Astrocyte of the hippocampus (primary cell): Measurements from ENCODE around the gene NOP10.
"Not testable (repeated sequence)": the region's sequence is repeated elsewhere in the genome, so short reads cannot be mapped to it uniquely, and the experiment has no call there.

Experiments used
- DNase-seq: peaks from one replicate; pipeline ENCODE4 v3.0.0; 2011; ENCODE audit warnings: low read depth, low spot score

The NOP10 gene

DNA sequence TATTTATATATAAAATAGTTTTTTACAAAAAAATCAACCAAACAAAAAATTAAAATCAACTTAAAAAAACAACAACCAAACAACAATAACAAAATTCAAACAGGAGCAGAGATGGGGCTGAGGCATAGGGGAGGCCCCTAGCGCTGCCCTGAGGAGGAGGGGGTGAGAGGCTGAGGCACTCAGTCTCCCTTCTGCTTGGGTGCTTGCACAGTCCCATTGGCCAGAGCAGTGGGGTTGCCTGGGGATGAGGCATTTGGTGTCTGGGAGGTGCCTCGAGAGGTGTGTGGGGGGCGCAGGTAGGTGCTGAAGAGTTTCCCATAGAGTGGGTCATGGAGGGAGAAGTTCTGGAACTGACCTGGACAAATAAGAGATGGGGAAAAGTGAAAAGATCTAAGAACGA is 16.0 kb upstream of the NOP10 start:
- no peak for DNase-seq

DNA sequence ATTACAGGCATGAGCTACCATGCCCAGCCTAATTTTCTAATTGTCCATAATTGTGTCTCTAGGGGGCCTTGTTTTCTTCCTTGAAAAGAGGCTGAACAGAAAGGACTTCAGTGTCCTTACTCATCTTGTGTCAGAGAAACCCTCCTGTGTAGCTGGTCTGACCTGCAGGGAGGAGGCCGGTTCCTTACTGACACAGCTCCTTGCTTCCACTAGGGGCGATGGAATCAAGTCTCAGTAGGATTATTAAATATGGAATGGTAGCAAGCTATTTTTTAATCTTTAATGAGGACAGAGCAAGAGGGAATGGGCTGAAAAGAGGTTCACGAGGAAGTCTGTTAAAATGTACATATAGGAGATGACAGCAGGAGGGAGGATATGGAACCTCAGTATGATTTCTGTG is 15.4 kb upstream of the NOP10 start:
- DNase-seq, result no peak

DNA sequence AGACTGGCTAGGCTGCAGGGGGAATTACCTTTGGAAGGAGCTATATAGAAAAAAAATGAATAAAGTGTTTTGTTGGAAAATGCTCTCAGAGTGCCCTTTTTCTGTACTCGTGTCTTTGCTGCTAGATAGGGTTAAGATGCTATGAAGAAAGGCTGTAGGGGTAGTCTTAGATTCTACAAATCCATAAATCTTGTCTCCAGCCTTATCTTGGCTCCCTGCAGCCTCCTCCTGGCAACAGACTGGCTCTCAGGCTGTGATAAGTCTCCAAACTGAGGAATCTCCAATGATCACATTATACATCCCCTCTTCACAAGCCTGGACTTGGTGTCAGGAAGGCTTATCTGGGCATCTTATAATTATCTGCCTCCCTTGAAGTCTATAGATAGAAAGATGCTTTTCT is 14.7 kb upstream of the NOP10 start:
- DNase-seq, result no peak

DNA sequence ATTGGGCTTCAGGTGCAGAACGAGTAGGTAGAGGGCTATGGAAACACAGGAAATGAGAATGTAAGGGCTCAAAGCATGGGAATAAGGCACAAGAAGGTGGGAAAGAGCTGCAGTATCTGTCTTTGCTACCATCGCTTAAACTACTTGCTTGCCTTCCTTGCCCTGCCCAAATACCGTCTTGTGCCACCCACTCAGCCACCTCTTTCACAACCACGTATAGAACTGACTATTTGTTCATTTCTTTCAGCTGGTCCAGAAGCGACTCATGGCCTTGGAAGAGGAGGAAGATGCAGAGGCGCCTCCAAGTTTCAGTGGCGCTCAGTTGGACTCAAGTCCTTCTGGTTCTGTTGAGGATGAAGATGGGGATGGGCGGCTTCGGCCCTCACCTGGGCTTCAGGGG is 12.3 kb upstream of the NOP10 start:
- DNase-seq, result no peak

DNA sequence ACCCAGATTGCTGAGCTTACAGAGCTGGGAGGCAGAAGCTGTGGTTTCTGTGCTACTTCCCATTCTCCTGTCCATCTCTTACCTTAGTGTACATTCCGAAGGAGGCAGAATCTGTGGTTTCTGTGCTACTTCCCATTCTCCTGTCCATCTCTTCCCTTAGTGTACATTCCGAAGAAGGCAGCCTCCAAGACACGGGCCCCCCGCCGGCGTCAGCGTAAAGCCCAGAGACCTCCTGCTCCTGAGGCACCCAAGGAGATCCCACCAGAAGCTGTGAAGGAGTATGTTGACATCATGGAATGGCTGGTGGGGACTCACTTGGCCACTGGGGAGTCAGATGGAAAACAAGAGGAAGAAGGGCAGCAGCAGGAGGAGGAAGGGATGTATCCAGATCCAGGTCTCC is 11.3 kb upstream of the NOP10 start:
- DNase-seq, result no peak

DNA sequence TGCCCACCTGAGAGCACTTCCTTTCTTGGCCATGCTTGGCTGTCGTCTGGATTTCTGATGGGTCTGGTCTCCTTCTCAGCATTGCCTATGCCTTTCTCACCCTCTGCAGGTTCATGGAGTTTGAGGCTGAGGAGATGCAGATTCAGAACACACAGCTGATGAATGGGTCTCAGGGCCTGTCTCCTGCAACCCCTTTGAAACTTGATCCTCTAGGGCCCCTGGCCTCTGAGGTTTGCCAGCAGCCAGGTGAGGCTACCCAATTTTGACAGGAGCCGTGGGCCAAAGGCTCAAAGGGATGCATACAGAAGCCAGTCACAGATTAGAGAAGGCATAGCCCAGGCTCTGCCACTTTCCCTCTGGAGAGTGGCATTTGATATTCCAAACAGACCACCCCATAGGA is 10.7 kb upstream of the NOP10 start:
- no peak for DNase-seq

DNA sequence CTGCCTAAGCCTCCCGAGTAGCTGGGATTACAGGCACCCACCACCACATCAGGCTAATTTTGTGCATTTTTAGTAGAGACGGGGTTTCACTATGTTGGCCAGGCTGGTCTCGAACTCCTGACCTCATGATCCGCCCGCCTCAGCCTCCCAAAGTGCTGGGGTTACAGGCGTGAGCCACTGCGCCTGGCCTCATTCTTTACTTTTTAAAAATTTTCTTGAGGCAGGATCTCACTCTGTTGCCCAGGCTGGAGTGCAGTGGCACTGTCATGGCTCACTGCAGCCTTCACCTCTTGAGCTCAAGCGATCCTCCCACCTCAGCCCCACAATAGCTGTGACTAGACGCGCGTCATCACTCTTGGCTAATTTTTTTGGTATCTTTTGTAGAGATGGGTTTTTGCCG is 10.1 kb upstream of the NOP10 start:
- not testable (repeated sequence) for DNase-seq

DNA sequence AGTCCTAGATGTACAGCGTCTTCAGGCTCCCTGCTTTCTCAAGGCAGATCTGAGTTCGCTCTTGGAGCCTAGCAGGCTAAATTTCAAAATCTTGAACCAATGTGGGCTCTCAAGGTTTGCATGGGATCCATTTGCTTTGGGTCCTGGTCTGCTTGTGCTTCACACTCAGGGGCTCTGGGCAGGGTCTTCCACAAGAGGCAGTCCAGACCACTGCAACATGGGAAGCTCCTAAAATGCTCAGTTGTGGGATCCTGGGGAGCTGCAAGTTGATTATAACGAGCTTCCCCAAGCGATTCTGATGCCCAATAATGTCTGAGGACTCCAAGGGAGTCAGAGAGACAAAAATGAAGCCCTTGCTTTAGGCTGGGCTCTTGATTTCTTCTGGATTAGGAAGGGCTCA is 6.8 kb upstream of the NOP10 start:
- DNase-seq, result no peak

DNA sequence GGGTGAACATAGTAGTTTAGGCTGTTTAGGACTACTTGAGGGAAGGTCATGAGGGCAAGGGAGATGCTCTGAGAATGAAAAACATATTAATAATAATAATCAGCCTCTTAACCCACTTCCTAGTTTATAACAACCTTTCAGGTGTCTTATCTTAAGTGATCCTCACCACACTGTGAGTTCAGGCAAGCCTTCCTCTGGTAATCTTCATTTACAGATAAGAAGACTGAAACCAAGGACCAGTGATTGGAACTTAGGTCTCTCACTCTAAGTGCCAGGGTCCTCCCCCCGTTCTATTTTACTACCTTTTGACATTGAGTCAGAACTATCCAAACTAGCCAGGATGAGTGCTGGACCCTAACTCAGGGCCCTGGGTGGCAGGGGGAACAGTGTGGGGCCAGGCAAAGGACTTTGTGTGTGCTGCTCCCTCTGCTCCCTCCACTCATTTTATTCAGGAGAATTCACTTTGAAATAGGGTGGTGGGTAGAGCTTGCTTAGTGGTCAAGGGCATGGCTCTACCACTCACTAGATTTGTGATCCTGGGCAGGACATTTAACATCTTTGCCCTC is 5.9 kb upstream of the NOP10 start:
- DNase-seq, result no peak

DNA sequence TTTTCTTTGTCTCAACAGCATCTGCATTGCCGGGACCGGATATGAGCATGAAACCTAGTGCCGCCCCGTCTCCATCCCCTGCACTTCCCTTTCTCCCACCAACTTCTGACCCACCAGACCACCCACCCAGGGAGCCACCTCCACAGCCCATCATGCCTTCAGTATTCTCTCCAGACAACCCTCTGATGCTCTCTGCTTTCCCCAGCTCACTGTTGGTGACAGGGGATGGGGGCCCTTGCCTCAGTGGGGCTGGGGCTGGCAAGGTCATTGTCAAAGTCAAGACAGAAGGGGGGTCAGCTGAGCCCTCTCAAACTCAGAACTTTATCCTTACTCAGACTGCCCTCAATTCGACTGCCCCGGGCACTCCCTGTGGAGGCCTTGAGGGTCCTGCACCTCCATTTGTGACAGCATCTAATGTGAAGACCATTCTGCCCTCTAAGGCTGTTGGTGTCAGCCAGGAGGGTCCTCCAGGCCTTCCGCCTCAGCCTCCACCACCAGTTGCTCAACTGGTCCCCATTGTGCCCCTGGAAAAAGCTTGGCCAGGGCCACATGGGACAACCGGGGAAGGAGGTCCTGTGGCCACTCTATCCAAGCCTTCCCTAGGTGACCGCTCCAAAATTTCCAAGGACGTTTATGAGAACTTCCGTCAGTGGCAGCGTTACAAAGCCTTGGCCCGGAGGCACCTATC is 5.2 kb upstream of the NOP10 start:
- no peak for DNase-seq

DNA sequence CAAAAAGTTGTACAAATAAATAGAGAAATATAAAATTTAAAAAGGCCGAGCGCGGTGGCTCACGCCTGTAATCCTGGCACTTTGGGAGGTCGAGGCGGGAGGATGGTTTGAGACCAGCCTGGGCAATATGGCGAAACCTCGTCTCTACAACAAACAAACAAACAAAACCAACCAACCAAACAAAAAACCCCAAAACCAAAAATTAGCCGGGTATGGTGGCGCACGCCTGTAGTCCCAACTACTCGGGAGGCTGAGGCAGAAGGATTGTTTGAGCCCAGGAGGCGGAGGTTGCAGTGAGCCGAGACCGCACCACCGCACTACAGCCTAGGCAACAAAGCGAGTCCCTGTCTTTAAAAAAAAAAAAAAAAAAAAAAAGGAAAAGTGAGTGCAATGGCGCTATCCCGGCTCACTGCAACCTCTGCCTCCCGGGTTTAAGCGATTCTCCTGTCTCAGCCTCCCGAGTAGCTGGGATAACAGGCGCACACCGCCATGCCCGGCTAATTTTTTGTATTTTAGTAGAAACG is 661 bp downstream of the NOP10 start:
- not testable (repeated sequence) for DNase-seq

DNA sequence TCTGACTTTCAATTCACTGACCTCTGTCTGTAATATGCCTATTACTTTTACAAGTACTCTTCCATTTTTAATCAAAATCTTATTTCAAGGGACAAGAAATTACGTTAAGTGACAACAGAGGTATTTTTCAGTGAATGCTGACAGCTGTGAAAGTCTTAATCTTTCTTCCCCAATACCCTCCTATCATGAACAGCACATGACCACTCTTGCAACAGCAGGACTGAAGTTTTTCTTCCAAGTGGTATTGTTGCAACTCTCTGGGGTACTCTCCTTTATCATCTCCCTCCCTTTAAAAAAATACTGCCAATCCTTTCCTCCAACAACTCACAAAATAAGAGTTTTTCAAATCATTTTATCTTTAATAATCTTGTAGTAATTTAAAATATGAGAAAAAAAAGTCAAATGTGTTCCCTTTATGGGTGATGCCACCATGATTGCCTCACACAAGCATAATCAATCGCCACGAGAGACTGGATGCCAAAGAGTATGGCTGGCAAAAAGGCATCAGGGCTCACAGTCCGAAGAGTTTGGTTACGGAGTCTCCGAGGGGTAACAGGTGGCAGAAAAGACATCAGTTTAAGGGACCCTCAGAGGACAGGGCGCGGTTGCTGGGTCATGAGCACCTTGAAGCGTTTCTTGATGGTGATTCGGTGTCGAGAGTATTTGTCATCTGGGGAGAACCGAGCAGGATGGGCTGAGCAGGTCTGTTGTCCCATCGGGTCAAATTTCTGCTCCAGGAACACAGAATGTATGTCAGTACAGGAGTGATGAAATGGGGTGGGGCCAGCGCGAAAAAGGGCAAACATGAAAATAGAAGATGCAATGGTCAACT is 1.3 kb downstream of the NOP10 start:
- no peak for DNase-seq

DNA sequence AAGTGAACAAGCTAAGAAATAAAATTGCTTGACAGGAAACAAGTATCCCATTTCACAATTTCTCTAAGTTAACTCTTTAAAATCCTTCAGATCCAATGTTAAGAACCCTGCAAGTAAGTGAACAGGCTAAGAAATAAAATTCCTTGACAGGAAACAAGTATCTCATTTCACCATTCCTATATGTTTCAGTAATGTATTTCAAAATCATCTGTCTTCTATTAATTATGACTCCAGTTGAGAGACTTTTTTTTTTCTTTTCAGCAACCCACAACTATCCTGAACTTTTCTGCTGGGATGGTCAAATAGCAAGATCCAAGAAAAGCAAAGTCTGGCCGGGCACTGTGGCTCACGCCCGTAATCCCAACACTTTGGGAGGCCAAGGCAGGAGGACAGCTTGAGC is 3.0 kb downstream of the NOP10 start:
- no peak for DNase-seq

DNA sequence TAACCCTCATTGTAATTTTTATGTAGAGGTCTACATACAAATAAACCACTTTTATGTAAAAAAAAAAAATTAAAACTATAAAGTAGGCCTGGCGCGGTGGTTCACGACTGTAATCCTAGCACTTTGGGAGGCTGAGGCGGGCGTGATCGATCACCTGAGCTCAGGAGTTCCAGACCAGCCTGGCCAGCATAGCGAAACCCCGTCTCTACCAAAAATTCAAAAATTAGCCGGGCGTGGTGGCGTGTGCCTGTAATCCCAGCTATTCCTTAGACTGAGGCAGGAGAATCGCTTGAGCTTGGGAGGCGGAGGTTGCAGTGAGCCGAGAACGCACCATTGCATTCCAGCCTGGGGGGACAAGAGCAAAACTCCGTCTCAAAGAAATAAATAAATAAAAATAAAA is 4.6 kb downstream of the NOP10 start:
- no peak for DNase-seq

DNA sequence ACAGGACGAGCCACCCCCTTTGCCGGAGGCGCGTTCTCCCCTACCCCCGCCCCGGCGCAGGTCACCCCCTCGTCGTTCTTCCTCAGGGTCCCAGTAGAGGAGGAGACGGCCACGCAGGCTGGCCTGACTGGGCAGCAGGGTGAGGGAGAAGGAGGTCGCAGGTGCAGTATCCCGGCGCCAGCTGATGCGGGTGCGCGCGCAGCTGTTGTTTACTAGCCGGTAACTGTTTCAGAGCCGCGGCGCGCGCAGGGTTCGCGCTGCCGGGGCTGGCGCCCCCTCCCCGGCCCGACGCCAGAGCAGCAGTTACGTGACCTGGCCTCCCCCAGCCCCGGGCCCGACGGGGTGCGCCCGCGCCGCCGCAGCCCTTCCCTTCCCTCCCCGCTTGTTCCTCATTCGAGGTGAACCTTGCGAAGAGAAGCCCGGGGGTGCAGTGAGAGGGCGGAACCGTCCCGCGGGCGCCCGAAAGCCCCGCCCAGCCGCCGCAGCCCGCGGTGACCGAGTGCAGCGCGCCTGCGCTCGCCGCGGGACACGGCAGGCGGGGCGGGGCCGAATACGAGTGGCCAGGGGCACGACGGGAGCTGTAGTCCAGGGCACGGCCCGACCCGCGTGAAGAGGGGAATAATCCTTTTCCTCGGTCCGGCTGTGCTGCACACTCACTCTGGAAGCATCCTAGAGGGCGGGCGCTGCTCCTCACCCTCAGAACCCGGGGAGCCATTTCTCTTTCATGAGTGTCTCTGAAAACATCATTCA is 5.2 kb downstream of the NOP10 start, which contains the start of gene SLC12A6:
Gene SLC12A6 (minus strand): TSS at position 225 of the 750 bp plus-strand sequence. CDS start 1,101 bp downstream, outside the sequence.
- DNase-seq, result peak; percentile 97

DNA sequence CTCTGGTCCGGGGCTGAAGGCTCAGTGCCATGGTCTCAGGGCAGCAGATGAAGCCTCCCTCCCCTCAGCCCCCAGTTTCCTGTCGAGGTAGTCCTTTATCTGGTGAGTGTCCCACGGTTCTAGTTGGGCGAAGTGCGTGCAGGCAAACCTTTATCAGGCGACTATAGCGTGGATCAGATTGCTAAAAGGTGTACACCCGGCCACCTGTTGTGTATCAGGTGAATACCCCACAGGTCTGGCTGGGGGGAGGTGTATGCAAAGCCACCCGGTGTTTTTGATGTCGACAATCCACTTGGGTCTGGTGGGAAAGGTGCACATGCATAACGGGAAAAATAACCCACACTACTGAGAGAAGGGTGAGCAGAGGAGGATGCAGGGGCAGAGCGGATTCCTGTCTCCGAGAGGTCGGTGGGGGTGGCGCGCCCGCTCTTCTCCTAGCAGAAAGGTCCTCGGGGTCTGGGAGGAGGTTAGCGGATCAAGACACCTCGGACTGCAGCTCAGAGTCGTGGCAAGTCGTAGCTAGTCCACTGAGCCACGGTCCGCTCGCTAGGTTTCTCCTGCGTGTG is 5.9 kb downstream of the NOP10 start:
- DNase-seq, result no peak

DNA sequence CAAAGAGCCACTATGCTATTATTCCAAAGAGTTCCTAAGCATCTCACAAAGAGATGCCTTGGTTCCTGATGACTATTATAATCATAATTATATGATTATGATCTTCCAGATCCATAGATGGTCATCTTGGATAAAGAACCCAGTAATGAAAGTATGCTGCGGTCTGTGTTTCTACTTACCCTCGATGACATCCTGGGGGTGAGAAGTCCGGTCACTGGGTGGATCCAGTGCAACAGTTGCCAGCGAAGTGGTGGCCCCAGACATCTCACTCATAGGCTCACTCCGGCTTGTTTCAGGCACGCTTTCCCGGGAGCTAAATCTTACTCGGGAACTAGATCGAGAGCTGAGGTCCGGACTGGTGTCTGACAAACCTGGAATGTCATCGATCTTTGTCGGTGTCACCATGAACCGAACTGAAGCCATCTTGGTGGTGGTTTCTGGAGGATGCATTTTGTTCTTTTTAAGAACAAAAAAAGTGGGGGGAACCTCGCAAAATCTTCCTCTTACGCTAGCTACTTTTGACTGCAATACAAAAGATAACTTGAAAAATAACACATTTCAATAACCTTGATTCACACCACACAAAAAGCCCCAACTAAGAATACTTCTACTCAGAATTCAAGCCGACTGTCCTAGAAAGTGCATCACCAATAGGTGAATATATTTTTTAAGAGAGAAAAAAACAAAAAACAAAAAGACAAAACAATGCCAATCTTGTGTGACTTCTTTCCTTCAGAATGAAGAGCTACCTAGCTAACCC is 6.5 kb downstream of the NOP10 start:
- no peak for DNase-seq

DNA sequence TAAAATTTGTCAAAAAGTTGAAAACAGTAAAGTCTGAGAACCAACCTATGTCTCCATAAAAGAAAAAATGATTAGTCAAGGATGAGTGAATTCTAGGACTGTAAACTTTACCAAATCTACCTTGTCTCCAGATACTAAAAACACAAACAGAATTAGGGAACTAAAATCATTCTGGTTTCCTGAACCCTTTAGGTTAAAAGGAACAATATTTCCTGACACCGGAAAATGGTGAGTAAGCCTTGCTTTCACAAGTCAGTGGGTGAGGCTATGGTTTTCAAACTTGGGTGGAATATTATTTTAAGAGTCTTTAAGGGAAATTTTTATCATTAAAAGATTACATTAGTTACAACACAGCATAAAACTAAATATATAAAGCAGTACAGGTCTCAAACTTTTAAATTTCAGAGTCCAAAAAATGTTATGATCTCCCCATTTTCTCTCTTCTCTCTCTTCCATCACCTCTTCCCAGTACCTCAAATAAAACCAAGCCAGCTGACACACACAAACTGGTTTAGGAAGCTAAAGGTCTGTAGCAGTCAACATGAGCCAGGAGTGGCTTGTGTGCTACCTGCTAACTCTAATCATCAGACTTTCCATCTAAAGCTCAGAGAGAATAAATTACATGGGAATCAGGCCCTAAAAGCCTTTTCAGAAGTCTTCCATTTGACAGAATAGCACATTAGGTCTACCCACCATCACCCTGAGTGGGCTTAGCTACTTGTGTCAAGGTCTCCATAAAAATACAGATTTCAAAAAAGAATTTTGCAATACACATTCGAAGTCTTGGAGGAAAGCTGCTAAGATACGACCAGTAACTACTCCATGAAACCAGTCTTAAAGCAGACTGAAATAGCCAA is 7.5 kb downstream of the NOP10 start:
- DNase-seq, result no peak

DNA sequence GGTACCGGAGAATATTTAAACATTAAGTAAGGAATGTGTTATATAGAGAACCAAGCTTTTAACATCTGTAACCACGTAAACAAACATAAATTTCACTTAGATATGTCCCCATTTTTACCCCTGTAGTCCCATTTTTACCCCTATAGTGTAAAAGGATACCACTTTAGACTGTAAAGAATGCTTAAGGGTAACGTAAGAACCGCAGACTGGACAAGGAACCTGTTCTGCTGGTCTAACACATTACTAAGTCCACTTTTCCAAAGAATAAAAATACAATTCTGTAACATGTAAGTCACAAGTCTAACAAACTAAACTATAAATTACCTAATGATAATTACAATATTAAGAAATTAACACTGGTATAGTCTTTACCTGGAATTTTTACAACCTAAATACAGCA is 8.3 kb downstream of the NOP10 start:
- DNase-seq, result no peak
